ENCODE measurements around the gene JCAD.

DNA sequence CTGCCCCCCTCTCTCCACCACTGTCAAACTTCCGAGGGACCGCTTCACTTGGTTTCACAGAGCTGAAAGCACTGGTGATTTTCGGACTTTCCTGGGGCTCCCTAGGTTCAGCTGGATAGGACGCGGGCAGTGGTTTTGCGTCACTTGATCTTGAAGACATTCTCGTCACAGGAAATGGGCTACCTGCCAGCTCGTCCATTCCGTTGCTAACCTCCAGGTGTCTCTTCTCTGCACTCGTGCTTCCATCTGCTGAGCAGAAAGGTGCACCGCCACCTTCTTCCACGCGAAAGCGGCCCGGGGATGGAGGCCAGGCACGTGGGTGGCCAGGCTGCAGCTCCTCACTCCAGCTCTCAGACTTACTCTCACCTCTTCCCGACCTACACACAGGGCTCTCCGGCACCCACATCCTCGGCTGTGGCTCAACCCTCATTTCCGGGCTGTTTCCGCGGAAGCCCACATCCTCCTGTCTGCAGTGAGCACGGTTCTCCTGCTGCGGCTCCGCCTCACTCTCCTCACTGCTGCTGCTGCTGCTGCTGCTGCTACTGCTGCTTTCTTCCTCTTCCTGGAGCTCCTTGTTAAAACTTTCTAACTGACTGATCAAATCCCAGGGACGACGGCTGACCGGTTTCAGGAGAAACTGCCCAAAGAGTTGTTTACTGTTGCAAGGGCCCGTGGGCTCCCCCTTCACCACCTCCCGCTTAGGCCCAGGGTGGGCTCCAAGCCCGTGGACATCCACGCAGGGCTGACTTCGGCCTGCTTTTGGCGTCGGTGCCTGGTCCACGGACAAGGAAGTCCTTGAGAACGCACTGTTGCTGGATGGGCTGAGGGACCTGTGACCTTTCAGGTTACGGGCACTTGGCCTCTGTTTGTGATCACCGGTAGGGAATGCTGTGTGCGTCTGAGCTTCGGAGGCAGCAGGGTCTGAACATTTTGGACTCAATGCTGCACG lies 32.1 kb downstream of the JCAD start:
- TF ChIP-seq, protein P1, sequence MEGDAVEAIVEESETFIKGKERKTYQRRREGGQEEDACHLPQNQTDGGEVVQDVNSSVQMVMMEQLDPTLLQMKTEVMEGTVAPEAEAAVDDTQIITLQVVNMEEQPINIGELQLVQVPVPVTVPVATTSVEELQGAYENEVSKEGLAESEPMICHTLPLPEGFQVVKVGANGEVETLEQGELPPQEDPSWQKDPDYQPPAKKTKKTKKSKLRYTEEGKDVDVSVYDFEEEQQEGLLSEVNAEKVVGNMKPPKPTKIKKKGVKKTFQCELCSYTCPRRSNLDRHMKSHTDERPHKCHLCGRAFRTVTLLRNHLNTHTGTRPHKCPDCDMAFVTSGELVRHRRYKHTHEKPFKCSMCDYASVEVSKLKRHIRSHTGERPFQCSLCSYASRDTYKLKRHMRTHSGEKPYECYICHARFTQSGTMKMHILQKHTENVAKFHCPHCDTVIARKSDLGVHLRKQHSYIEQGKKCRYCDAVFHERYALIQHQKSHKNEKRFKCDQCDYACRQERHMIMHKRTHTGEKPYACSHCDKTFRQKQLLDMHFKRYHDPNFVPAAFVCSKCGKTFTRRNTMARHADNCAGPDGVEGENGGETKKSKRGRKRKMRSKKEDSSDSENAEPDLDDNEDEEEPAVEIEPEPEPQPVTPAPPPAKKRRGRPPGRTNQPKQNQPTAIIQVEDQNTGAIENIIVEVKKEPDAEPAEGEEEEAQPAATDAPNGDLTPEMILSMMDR (IDR thresholded peaks at IDR 0.05) = peak in 3 of 4 experiments; percentile 8 to 26 (median 11)
- TF ChIP-seq POLR2A (IDR thresholded peaks at IDR 0.05) = no peak

Measured in uterus (tissue), 2 donors.